Measurements from ENCODE around the gene FBXW8. TPM values are rescaled to one million over a fixed set of nuclear protein-coding genes. Genes with fewer than 3 reads are reported as not detected.

The FBXW8 gene
- total RNA-seq, 6 experiments from 2014 or later, result 4.5 to 9.6 (median 6.3) TPM

DNA sequence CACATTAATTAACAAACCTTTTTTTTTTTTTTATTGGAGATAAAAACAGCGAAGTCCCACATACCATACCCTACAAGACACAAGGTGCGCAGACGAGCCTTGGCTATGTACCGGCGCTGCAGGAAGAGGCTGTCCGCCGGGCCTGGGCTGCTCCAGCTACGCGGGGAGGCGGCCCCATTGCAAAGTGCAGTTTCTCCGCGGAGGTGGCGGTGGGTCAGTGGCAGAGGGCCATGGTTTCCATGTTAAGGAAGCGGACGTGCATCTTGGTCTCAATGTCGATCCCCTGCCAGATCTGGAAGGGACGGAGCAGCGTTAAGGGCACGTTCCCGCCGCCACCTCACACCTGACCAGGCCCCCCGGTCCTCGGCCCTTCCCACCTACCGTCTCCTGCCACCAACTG lies 128.2 kb downstream of the FBXW8 start:
- intact Hi-C loops (cut with DNase I), result no loop called here
- WGBS (ENCODE audit: insufficient coverage, low coverage, low lambda C conversion rate, missing lambda C conversion rate), result 92% methylated on average over 12 of the region's 24 CpGs
- H3K4me1 ChIP-seq, result no peaks in the 10 kb centered on the region
- ATAC-seq (no peak), DNase-seq (peak in 1 of 3 donors; percentile 46)
- no peaks in the 10 kb centered on the region for H3K36me3 ChIP-seq
- H3K9me3 ChIP-seq, result no peaks in the 10 kb centered on the region
- H3K4me3 ChIP-seq, result no peak overlapping the region
- no peak overlapping the region for H3K27ac ChIP-seq
- TF ChIP-seq, protein P1, sequence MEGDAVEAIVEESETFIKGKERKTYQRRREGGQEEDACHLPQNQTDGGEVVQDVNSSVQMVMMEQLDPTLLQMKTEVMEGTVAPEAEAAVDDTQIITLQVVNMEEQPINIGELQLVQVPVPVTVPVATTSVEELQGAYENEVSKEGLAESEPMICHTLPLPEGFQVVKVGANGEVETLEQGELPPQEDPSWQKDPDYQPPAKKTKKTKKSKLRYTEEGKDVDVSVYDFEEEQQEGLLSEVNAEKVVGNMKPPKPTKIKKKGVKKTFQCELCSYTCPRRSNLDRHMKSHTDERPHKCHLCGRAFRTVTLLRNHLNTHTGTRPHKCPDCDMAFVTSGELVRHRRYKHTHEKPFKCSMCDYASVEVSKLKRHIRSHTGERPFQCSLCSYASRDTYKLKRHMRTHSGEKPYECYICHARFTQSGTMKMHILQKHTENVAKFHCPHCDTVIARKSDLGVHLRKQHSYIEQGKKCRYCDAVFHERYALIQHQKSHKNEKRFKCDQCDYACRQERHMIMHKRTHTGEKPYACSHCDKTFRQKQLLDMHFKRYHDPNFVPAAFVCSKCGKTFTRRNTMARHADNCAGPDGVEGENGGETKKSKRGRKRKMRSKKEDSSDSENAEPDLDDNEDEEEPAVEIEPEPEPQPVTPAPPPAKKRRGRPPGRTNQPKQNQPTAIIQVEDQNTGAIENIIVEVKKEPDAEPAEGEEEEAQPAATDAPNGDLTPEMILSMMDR (IDR thresholded peaks at IDR 0.05), result no peak
- no peak for TF ChIP-seq POLR2A (IDR thresholded peaks at IDR 0.05)
- H3K27me3 ChIP-seq, result no peaks in the 10 kb centered on the region

DNA sequence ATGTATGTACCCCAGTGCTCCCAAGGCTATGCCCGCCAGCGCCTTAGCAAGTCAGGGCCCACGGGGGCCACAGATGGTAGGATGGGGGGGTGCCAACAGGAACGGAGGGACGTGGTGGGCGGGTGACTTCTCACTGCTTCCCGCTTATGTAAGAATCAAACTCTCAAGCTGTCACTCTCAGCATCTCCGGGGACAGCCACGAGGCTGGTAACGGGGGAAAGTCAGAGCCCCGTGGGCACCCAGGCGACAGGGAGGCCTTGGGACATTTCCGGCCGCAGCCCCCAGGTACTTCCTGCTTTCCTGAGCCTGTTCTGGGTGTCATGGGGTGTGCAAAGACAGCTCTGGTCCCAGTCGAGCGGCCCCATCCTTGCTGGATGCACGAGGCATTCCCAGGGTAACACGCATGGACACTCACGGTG lies 129.2 kb downstream of the FBXW8 start:
- DNase-seq (peak in 1 of 3 donors; percentile 48), ATAC-seq (no peak)
- intact Hi-C loops (cut with DNase I), result loop anchor here in 1 of 2 donors (10.0 kb wide), 1 partner anchor 75 kb away; no protein-coding TSS in a partner anchor
- no peaks in the 10 kb centered on the region for H3K4me1 ChIP-seq
- TF ChIP-seq, protein P1 (IDR thresholded peaks at IDR 0.05), result no peak
- TF ChIP-seq POLR2A (IDR thresholded peaks at IDR 0.05), result no peak
- no peaks in the 10 kb centered on the region for H3K9me3 ChIP-seq
- no peaks in the 10 kb centered on the region for H3K36me3 ChIP-seq
- WGBS (ENCODE audit: insufficient coverage, low coverage, low lambda C conversion rate, missing lambda C conversion rate), result no CpG with 5 or more reads among the region's 19 CpGs
- no peaks in the 10 kb centered on the region for H3K27me3 ChIP-seq
- no peak overlapping the region for H3K27ac ChIP-seq
- H3K4me3 ChIP-seq, result no peak overlapping the region

DNA sequence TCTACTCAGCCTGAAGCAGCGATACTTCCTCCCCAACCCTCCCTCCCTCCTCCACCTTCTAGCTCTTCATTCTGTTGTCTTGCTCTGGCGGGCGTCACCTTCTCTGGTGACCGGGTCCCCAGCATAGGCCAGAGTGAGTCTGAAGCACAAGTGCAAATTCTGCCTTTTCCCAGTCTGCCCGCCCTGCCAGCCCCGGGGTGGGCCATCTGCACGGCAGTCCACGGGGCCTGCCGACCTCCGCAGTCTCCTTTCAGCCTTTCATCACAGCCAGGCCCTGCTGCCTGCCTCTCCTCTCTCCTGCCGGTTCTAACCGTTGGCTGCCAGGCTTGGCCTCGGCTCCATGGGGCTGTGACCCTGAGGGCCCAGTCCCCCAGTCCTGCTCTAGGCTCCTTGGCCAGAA lies 129.7 kb downstream of the FBXW8 start:
- peak in 1 of 3 donors; percentile 33 for DNase-seq
- Histone ChIP-seq H3K36me3 (no peaks in the 10 kb centered on the region), H3K27ac (no peak overlapping the region), H3K4me1 (no peaks in the 10 kb centered on the region), H3K9me3 (no peaks in the 10 kb centered on the region), H3K27me3 (no peaks in the 10 kb centered on the region), H3K4me3 (no peak overlapping the region)
- WGBS (ENCODE audit: insufficient coverage, low coverage, low lambda C conversion rate, missing lambda C conversion rate), result 48% methylated on average over 4 of the region's 13 CpGs
- intact Hi-C loops (cut with DNase I), result loop anchor here in 1 of 2 donors (10.0 kb wide), 1 partner anchor 74 kb away; no protein-coding TSS in a partner anchor
- ATAC-seq, result no peak
- TF ChIP-seq POLR2A (IDR thresholded peaks at IDR 0.05), result no peak
- TF ChIP-seq, protein P1 (IDR thresholded peaks at IDR 0.05), result no peak

DNA sequence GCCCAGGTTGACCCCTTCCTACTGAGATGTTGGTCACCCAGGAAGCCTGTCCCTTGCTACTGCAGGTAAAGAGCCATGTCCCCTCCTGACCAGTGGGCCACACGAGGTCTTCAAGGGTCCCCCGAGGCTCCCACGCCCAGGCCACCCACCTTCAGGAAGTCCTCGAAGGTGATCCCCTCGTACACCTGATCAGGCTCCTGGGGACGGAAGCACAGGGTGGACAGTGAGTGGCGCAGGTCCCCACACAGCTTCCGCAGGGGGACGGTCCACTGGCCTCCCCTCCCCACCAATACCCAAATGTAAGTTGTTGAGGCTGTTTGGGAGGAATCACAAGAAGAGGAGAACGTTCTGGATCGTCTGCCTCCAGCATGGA lies 131.0 kb downstream of the FBXW8 start:
- ATAC-seq (no peak), DNase-seq (peak in 1 of 3 donors; percentile 40)
- H3K27ac ChIP-seq, result no peak overlapping the region
- no peak for TF ChIP-seq POLR2A (IDR thresholded peaks at IDR 0.05)
- TF ChIP-seq, protein P1 (IDR thresholded peaks at IDR 0.05), result no peak
- H3K36me3 ChIP-seq, result no peaks in the 10 kb centered on the region
- intact Hi-C loops (cut with DNase I), result loop anchor here in 1 of 2 donors (10.0 kb wide), 1 partner anchor 73 kb away; no protein-coding TSS in a partner anchor
- no peaks in the 10 kb centered on the region for H3K27me3 ChIP-seq
- H3K4me3 ChIP-seq, result no peak overlapping the region
- H3K4me1 ChIP-seq, result no peaks in the 10 kb centered on the region
- H3K9me3 ChIP-seq, result no peaks in the 10 kb centered on the region
- WGBS (ENCODE audit: insufficient coverage, low coverage, low lambda C conversion rate, missing lambda C conversion rate), result 90% methylated on average over 7 of the region's 11 CpGs
